NCI-H345 (cell line): ENCODE data around the gene CDH23.

Experiments
- DNase-seq: peaks from one replicate; lab custom pipeline; 2025; lab: John Stamatoyannopoulos, UW

The CDH23 gene

GRCh38 chr10:71564194-71564820 is 167.6 kb downstream of the CDH23 start:
- no peak for DNase-seq

GRCh38 chr10:71565284-71566000 is 168.7 kb downstream of the CDH23 start:
- no peak for DNase-seq

- no peak for DNase-seq
These were observed 170.3 kb downstream of the CDH23 start for GRCh38 chr10:71567006-71567405.

- DNase-seq: no peak
These were observed 172.3 kb downstream of the CDH23 start for GRCh38 chr10:71568896-71569492.

- peak; percentile 47 for DNase-seq
These were observed 173.3 kb downstream of the CDH23 start for GRCh38 chr10:71569775-71570588.

- DNase-seq: no peak
These were observed 174.9 kb downstream of the CDH23 start for GRCh38 chr10:71571460-71572175.

GRCh38 chr10:71572962-71573361 is 176.2 kb downstream of the CDH23 start:
- no peak for DNase-seq

- no peak for DNase-seq
These were observed 177.1 kb downstream of the CDH23 start for GRCh38 chr10:71573562-71574518.

GRCh38 chr10:71575451-71575850 is 178.7 kb downstream of the CDH23 start:
- DNase-seq: no peak

GRCh38 chr10:71575934-71576801 is 179.4 kb downstream of the CDH23 start:
- peak; percentile 77 for DNase-seq

- no peak for DNase-seq
These were observed 180.1 kb downstream of the CDH23 start for GRCh38 chr10:71576842-71577241.

- DNase-seq: no peak
These were observed 180.6 kb downstream of the CDH23 start for GRCh38 chr10:71577345-71577744.

GRCh38 chr10:71578069-71578468 is 181.3 kb downstream of the CDH23 start:
- DNase-seq: no peak

GRCh38 chr10:71579668-71580067 is 182.9 kb downstream of the CDH23 start:
- no peak for DNase-seq

GRCh38 chr10:71580415-71580814 is 183.7 kb downstream of the CDH23 start:
- DNase-seq: no peak

GRCh38 chr10:71580926-71581325 is 184.2 kb downstream of the CDH23 start:
- DNase-seq: no peak

- DNase-seq: no peak
These were observed 184.7 kb downstream of the CDH23 start for GRCh38 chr10:71581376-71581775.

- DNase-seq: no peak
These were observed 185.3 kb downstream of the CDH23 start for GRCh38 chr10:71582019-71582418.
